Right cardiac atrium (tissue), 5 donors: ENCODE data around the gene GYPC. TPM values are rescaled to one million over a fixed set of nuclear protein-coding genes. Genes with fewer than 3 reads are reported as not detected.
A peak's percentile ranks its signal among the peaks of the same experiment; 100 is the strongest.

ENCODE experiments used
- ATAC-seq, 2 donors: fragments of 200-7000 bp; cut with Tn5 transposase; one replicate each; pipeline versions ENCODE4 v1.8.0 to v1.9.1; 2020; ENCODE audit warnings: moderate library complexity in 2 of 2, mild to moderate bottlenecking in 1 of 2
- DNase-seq, 3 donors: peaks; one replicate each; pipeline ENCODE4 v3.0.0-alpha.2; 2020
- H3K27ac ChIP-seq: one replicate; pipeline ENCODE4 v1.5.1; 2013; ENCODE audit warnings: mild to moderate bottlenecking, low read length, control low read depth, moderate library complexity
- H3K27me3 ChIP-seq: one replicate; pipeline ENCODE4 v1.6.1; 2013; ENCODE audit not compliant: control insufficient read depth, insufficient read depth
- H3K4me1 ChIP-seq: one replicate; pipeline ENCODE4 v1.6.1; 2013; ENCODE audit warnings: low read length; ENCODE audit not compliant: control insufficient read depth, insufficient read depth
- H3K4me3 ChIP-seq: one replicate; pipeline ENCODE4 v1.5.1; 2013; ENCODE audit warnings: low read length, control low read depth
- H3K9me3 ChIP-seq: one replicate; pipeline ENCODE4 v1.6.1; 2013; ENCODE audit warnings: low read length; ENCODE audit not compliant: control insufficient read depth
- WGBS: extraction: QIAGEN DNeasy Blood & Tissue Kit; methylation state at CpG from one replicate; pipeline ENCODE4 v1.1.7; 2013; 5-methylcytosine and 5-hydroxymethylcytosine counted together
- intact Hi-C, 4 donors: fragments of 100-400 bp; cut with DNase I; formaldehyde crosslinking; loops; one replicate each; pipeline versions ENCODE4 v1.11.0 to v1.14.0; 2022 to 2023
- polyA plus RNA-seq: library from polyadenylated mRNA; stranded (reverse); fragments of 200-250 nt; gene quantifications from one replicate; pipeline ENCODE4 v1.2.3, GENCODE V29; 2013
- total RNA-seq, 4 donors: library from RNA; stranded (reverse); fragmentation: NEBNext Ultra II Directional; extraction: Animal tissue kit (Norgen Biotek cat#: 25700); gene quantifications; one replicate each; pipeline ENCODE4 v1.2.1, GENCODE V29; 2021
- donor health status: healthy with polysubstance abuse.
- donor health status: DM: no; HTN: yes; CAD: no.
- donor health status: DM: no; HTN: no; CAD: no.
- donor health status: DM: no; HTN: yes; CAD: no; lungs with severe emphysema.
- donor health status: DM: yes; HTN: yes; CAD: no.

GYPC gene
- total and polyA plus RNA-seq, 5 donors = 83.2 to 113 (median 89.6) TPM

GRCh38 chr2:126650994-126651393, 5.0 kb upstream of the GYPC start:
- no peaks in the 10 kb centered on the region for H3K9me3 ChIP-seq
- H3K4me3 ChIP-seq = no peak overlapping the region
- ATAC-seq (no peak), DNase-seq (no peak)
- intact Hi-C loops = no loop called here
- H3K27ac ChIP-seq = no peak overlapping the region
- H3K27me3 ChIP-seq = no peaks in the 10 kb centered on the region
- WGBS = 78% methylated on average over 3 of the region's 3 CpGs
- H3K4me1 ChIP-seq = peaks cover 4% of the 10 kb centered on the region

GRCh38 chr2:126652323-126652891, 3.6 kb upstream of the GYPC start:
- no peak overlapping the region for H3K27ac ChIP-seq
- no peaks in the 10 kb centered on the region for H3K9me3 ChIP-seq
- no peaks in the 10 kb centered on the region for H3K27me3 ChIP-seq
- intact Hi-C loops = no loop called here
- H3K4me3 ChIP-seq = no peak overlapping the region
- 80% methylated on average over 1 of the region's 1 CpG for WGBS
- H3K4me1 ChIP-seq = peaks cover 6% of the 10 kb centered on the region
- no peak for ATAC-seq
- no peak for DNase-seq

- Histone ChIP-seq H3K27ac (no peak overlapping the region), H3K27me3 (no peaks in the 10 kb centered on the region), H3K4me3 (no peak overlapping the region), H3K4me1 (peaks cover 9% of the 10 kb centered on the region), H3K9me3 (no peaks in the 10 kb centered on the region)
- no peak for ATAC-seq
- intact Hi-C loops = no loop called here
- no peak for DNase-seq
- 79% methylated on average over 4 of the region's 4 CpGs for WGBS
Observed at GRCh38 chr2:126653109-126653508, 2.8 kb upstream of the GYPC start.

GRCh38 chr2:126653761-126654160, 2.2 kb upstream of the GYPC start:
- Histone ChIP-seq H3K4me1 (peaks cover 12% of the 10 kb centered on the region), H3K9me3 (no peaks in the 10 kb centered on the region), H3K27me3 (no peaks in the 10 kb centered on the region), H3K4me3 (no peak overlapping the region), H3K27ac (no peak overlapping the region)
- 93% methylated on average over 4 of the region's 4 CpGs for WGBS
- ATAC-seq (no peak), DNase-seq (no peak)
- intact Hi-C loops = no loop called here

- intact Hi-C loops = no loop called here
- ATAC-seq (no peak), DNase-seq (no peak)
- peaks cover 14% of the 10 kb centered on the region for H3K4me1 ChIP-seq
- WGBS = 80% methylated on average over 7 of the region's 7 CpGs
- no peaks in the 10 kb centered on the region for H3K27me3 ChIP-seq
- H3K9me3 ChIP-seq = no peaks in the 10 kb centered on the region
- H3K4me3 ChIP-seq = no peak overlapping the region
- peak overlapping the region; percentile 97 for H3K27ac ChIP-seq
Observed at GRCh38 chr2:126655051-126655450, 907 bp upstream of the GYPC start.

GRCh38 chr2:126656431-126657147, 631 bp downstream of the GYPC start:
- WGBS = 4% methylated on average over 38 of the region's 38 CpGs
- Histone ChIP-seq H3K9me3 (no peaks in the 10 kb centered on the region), H3K27ac (peak overlapping the region; percentile 97), H3K27me3 (no peaks in the 10 kb centered on the region), H3K4me1 (peaks cover 18% of the 10 kb centered on the region), H3K4me3 (peak overlapping the region; percentile 89)
- ATAC-seq (peak; percentile 58 to 68), DNase-seq (peak; percentile 53 to 82 (median 80))
- intact Hi-C loops = no loop called here

- WGBS = 39% methylated on average over 16 of the region's 16 CpGs
- H3K4me3 ChIP-seq = peak overlapping the region; percentile 89
- intact Hi-C loops = no loop called here
- peak overlapping the region; percentile 97 for H3K27ac ChIP-seq
- ATAC-seq = peak; percentile 25 to 36
- H3K27me3 ChIP-seq = no peaks in the 10 kb centered on the region
- H3K9me3 ChIP-seq = no peaks in the 10 kb centered on the region
- DNase-seq = peak; percentile 51 to 78 (median 72)
- H3K4me1 ChIP-seq = peaks cover 22% of the 10 kb centered on the region
Observed at GRCh38 chr2:126657148-126657635, 1.2 kb downstream of the GYPC start.

- 27% methylated on average over 14 of the region's 14 CpGs for WGBS
- H3K4me1 ChIP-seq = peaks cover 22% of the 10 kb centered on the region
- DNase-seq = peak; percentile 87 to 90 (median 89)
- peak overlapping the region; percentile 89 for H3K4me3 ChIP-seq
- H3K9me3 ChIP-seq = no peaks in the 10 kb centered on the region
- peak; percentile 79 to 89 for ATAC-seq
- H3K27me3 ChIP-seq = no peaks in the 10 kb centered on the region
- intact Hi-C loops = no loop called here
- H3K27ac ChIP-seq = peak overlapping the region; percentile 97
Observed at GRCh38 chr2:126657636-126658318, 1.8 kb downstream of the GYPC start.

GRCh38 chr2:126658319-126658904, 2.5 kb downstream of the GYPC start:
- H3K27me3 ChIP-seq = no peaks in the 10 kb centered on the region
- intact Hi-C loops = no loop called here
- DNase-seq = no peak
- no peak overlapping the region for H3K4me3 ChIP-seq
- WGBS = 77% methylated on average over 2 of the region's 2 CpGs
- peaks cover 25% of the 10 kb centered on the region for H3K4me1 ChIP-seq
- no peak for ATAC-seq
- H3K27ac ChIP-seq = peak overlapping the region; percentile 97
- no peaks in the 10 kb centered on the region for H3K9me3 ChIP-seq

- peak; percentile 47 to 68 for ATAC-seq
- peaks cover 27% of the 10 kb centered on the region for H3K4me1 ChIP-seq
- WGBS = 9% methylated on average over 10 of the region's 10 CpGs
- peak; percentile 83 to 90 (median 88) for DNase-seq
- H3K27me3 ChIP-seq = no peaks in the 10 kb centered on the region
- H3K4me3 ChIP-seq = no peak overlapping the region
- intact Hi-C loops = no loop called here
- H3K9me3 ChIP-seq = no peaks in the 10 kb centered on the region
- H3K27ac ChIP-seq = peak overlapping the region; percentile 61
Observed at GRCh38 chr2:126658905-126659561, 3.1 kb downstream of the GYPC start.
